Thyroid gland (tissue), 4 donors: ENCODE measurements around the gene MOCOS.

Source experiments
- CTCF ChIP-seq, 6 experiments: fragments of 200-600 bp in 3 of 6; fragments of 450-650 bp in 3 of 6; sonication (generic) in 3 of 6; IDR thresholded peaks; one replicate each; pipeline ENCODE4 v1.5.1; 2016 to 2019; ENCODE audit warnings: antibody characterized with exemption in 6 of 6, mild to moderate bottlenecking in 2 of 6, inconsistent platforms in 1 of 6, moderate library complexity in 1 of 6
- POLR2A ChIP-seq, 2 donors: fragments of 450-650 bp; IDR thresholded peaks; one replicate each; pipeline ENCODE4 v1.6.1; 2017; ENCODE audit warnings: antibody characterized with exemption in 2 of 2, mild to moderate bottlenecking in 2 of 2, moderate library complexity in 1 of 2

DNA sequence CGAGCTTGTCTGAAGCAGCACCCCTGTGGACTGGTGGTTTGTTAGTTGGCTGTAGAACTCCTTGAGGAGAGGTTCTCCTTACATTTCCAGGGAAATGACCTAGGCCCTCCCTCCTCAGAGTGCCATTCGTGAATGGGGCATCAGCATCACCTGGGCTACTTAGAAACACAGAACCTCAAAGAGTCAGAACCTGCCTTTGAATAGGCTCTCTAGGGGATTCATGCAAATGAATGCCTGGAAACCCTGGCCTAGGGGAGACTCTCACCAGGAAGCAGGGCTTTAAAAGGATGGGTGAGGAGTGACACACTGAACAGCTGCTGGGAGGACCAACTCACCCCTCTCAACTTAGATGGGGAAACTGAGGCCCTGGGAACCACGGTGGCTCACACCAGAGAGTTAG lies 2.1 kb upstream of the MOCOS start:
- TF ChIP-seq CTCF (IDR thresholded peaks at IDR 0.05) (no peak), POLR2A (IDR thresholded peaks at IDR 0.05) (no peak)
